Measurements from ENCODE around the gene SLC16A8. TPM values are rescaled to one million over a fixed set of nuclear protein-coding genes. Genes with fewer than 3 reads are reported as not detected.

SLC16A8 gene
- total and polyA plus RNA-seq, 12 donors = 0.30 to 1.3 (median 0.53) TPM; not detected in 4

- no peak for TF ChIP-seq POLR2A (IDR thresholded peaks at IDR 0.05)
- TF ChIP-seq, protein P1, sequence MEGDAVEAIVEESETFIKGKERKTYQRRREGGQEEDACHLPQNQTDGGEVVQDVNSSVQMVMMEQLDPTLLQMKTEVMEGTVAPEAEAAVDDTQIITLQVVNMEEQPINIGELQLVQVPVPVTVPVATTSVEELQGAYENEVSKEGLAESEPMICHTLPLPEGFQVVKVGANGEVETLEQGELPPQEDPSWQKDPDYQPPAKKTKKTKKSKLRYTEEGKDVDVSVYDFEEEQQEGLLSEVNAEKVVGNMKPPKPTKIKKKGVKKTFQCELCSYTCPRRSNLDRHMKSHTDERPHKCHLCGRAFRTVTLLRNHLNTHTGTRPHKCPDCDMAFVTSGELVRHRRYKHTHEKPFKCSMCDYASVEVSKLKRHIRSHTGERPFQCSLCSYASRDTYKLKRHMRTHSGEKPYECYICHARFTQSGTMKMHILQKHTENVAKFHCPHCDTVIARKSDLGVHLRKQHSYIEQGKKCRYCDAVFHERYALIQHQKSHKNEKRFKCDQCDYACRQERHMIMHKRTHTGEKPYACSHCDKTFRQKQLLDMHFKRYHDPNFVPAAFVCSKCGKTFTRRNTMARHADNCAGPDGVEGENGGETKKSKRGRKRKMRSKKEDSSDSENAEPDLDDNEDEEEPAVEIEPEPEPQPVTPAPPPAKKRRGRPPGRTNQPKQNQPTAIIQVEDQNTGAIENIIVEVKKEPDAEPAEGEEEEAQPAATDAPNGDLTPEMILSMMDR (IDR thresholded peaks at IDR 0.05) = no peak
- no peak overlapping the region for H3K4me3 ChIP-seq
- no peaks in the 10 kb centered on the region for H3K4me1 ChIP-seq (replicated peaks in 1 of 2)
- H3K27me3 ChIP-seq = no peaks in the 10 kb centered on the region
- no peaks in the 10 kb centered on the region for H3K36me3 ChIP-seq (replicated peaks in 1 of 2)
- H3K27ac ChIP-seq = no peak overlapping the region
- no peak for DNase-seq
- WGBS, 4 donors = 81 to 94% (median 87%) methylated on average over 15 of the region's 15 CpGs
- H3K9me3 ChIP-seq (replicated peaks in 1 of 3) = no peaks in the 10 kb centered on the region
- intact Hi-C loops (cut with DNase I) = no loop called here
Observed at GRCh38 chr22:38108561-38109319, 24.8 kb upstream of the SLC16A8 start.

DNA sequence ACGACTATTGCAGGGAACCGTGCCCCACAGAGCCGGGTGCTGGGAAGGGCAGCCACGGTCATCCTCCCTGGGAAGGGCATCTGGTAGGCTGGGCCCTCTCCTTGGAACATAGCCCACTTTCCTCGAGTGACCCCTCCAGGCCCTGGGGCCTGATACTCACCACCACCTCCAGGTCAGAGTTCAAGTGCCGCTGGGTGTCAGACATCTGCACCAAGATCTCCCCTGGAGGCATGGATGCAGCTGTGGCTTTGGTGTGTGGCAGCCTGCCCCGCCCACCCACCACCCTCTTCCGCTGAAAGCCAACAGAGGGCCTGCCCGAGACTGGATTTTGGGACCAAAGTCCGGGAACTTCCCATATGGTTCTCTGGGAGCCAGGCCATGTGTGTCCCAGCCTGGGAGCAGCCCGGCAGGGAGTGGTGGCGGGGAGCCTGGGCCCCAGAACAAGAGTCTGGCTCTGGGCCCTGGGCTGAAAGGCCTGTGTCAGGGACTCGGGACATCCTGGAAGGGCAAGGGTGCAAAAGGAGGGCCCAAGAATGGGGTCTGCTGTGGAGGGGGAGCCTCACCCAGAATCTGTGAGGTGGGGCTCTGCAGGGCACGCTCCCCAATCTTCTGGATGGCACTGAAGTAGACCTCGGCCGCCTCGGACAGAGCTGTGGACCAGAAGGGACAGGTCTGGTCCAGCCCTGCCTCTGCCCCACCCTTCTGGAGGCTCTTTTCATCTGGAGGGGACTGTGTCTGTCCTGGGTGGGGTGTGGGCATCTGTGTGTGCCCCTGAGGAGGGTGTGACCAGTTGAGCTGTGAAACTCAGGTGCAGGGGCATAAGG is 23.9 kb upstream of the SLC16A8 start:
- DNase-seq = no peak

GRCh38 chr22:38106814-38107578 is 23.0 kb upstream of the SLC16A8 start:
- 74 to 88% (median 81%) methylated on average over 12 to 17 of the region's 17 CpGs for WGBS, 4 donors
- Histone ChIP-seq H3K9me3 (replicated peaks in 1 of 3) (no peaks in the 10 kb centered on the region), H3K27me3 (no peaks in the 10 kb centered on the region), H3K4me3 (no peak overlapping the region), H3K27ac (no peak overlapping the region), H3K36me3 (replicated peaks in 1 of 2) (no peaks in the 10 kb centered on the region), H3K4me1 (replicated peaks in 1 of 2) (no peaks in the 10 kb centered on the region)
- intact Hi-C loops (cut with DNase I) = no loop called here
- TF ChIP-seq POLR2A (IDR thresholded peaks at IDR 0.05) = no peak
- TF ChIP-seq, protein P1 (IDR thresholded peaks at IDR 0.05) = no peak
- DNase-seq = no peak

More for the DNA sequence above, 23.9 kb upstream of the SLC16A8 start:
- no peaks in the 10 kb centered on the region for H3K36me3 ChIP-seq (replicated peaks in 1 of 2)
- no peak overlapping the region for H3K4me3 ChIP-seq
- 84 to 90% (median 86%) methylated on average over 4 to 17 of the region's 17 CpGs for WGBS, 4 donors
- H3K4me1 ChIP-seq (replicated peaks in 1 of 2) = no peaks in the 10 kb centered on the region
- H3K27ac ChIP-seq = no peak overlapping the region
- no peak for TF ChIP-seq POLR2A (IDR thresholded peaks at IDR 0.05)
- no peaks in the 10 kb centered on the region for H3K9me3 ChIP-seq (replicated peaks in 1 of 3)
- intact Hi-C loops (cut with DNase I) = no loop called here
- H3K27me3 ChIP-seq = no peaks in the 10 kb centered on the region

DNA sequence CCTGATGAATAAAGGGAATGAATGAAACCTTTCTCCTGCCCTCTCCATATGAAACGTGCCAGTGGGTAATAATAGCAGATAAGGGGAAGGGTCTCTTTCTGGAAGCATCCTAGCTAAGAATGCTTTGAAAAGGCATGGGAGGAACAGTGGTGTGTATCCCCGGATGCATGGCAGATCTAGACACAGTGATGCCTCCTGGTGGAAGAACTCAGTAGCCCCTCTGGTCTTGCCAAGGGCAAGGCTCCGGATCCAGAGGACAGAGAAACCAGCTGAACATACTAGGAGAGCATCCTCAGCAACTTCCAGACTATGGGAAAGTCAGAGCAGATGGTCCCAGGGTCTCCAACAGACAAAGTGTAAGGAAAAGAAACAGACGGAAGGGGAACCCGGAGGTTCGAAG is 20.1 kb upstream of the SLC16A8 start:
- 74 to 91% (median 78%) methylated on average over 6 of the region's 6 CpGs for WGBS, 4 donors
- Histone ChIP-seq H3K36me3 (replicated peaks in 1 of 2) (no peaks in the 10 kb centered on the region), H3K4me3 (no peak overlapping the region), H3K27me3 (no peaks in the 10 kb centered on the region), H3K9me3 (replicated peaks in 1 of 3) (no peaks in the 10 kb centered on the region), H3K4me1 (replicated peaks in 1 of 2) (no peaks in the 10 kb centered on the region), H3K27ac (no peak overlapping the region)
- intact Hi-C loops (cut with DNase I) = no loop called here
- peak in 1 of 7 donors; percentile 23 for DNase-seq
- TF ChIP-seq, protein P1 (IDR thresholded peaks at IDR 0.05) = no peak
- no peak for TF ChIP-seq POLR2A (IDR thresholded peaks at IDR 0.05)

Data from adrenal gland (tissue), 12 donors.